Uterus (tissue), 2 donors: ENCODE data around the gene VDAC1.

Source experiments
- POLR2A ChIP-seq, 2 donors: fragments of 450-650 bp; IDR thresholded peaks; one replicate each; pipeline ENCODE4 v1.6.1; 2016; ENCODE audit warnings: antibody characterized with exemption in 2 of 2, mild to moderate bottlenecking in 1 of 2, moderate library complexity in 1 of 2
- TF ChIP-seq, protein P1 (sequence below), 4 experiments: fragments of 200-600 bp in 2 of 4; fragments of 450-650 bp in 2 of 4; sonication (generic) in 2 of 4; IDR thresholded peaks; one replicate each; pipeline ENCODE4 v1.5.1; 2016 to 2019; ENCODE audit warnings: antibody characterized with exemption in 4 of 4, mild to moderate bottlenecking in 2 of 4, moderate library complexity in 1 of 4

GRCh38 chr5:133936651-133937015 is 68.1 kb downstream of the VDAC1 start:
- TF ChIP-seq, protein P1, sequence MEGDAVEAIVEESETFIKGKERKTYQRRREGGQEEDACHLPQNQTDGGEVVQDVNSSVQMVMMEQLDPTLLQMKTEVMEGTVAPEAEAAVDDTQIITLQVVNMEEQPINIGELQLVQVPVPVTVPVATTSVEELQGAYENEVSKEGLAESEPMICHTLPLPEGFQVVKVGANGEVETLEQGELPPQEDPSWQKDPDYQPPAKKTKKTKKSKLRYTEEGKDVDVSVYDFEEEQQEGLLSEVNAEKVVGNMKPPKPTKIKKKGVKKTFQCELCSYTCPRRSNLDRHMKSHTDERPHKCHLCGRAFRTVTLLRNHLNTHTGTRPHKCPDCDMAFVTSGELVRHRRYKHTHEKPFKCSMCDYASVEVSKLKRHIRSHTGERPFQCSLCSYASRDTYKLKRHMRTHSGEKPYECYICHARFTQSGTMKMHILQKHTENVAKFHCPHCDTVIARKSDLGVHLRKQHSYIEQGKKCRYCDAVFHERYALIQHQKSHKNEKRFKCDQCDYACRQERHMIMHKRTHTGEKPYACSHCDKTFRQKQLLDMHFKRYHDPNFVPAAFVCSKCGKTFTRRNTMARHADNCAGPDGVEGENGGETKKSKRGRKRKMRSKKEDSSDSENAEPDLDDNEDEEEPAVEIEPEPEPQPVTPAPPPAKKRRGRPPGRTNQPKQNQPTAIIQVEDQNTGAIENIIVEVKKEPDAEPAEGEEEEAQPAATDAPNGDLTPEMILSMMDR (IDR thresholded peaks at IDR 0.05): no peak
- no peak for TF ChIP-seq POLR2A (IDR thresholded peaks at IDR 0.05)
